ENCODE data around the gene DDX25.

DNA sequence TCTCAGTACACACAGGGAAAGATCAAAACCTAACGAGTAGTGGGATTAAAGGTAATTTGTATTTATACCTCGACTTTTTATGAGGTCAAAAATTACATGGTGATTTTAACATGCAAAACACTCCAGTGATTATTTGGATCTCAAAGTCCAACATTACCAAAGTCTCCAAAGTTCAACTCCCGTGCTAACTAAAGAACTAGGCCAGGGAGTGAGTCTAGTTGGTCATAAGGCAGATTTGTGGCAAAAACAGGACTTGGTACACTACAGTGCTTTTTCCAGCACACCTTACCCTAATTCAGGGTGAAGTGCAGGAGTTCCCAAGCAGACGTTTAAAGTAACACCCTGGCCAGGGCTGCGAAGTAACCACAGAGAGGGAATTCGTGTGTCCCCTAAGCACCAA is 2.4 kb upstream of the DDX25 start:
- TF ChIP-seq, protein P1, sequence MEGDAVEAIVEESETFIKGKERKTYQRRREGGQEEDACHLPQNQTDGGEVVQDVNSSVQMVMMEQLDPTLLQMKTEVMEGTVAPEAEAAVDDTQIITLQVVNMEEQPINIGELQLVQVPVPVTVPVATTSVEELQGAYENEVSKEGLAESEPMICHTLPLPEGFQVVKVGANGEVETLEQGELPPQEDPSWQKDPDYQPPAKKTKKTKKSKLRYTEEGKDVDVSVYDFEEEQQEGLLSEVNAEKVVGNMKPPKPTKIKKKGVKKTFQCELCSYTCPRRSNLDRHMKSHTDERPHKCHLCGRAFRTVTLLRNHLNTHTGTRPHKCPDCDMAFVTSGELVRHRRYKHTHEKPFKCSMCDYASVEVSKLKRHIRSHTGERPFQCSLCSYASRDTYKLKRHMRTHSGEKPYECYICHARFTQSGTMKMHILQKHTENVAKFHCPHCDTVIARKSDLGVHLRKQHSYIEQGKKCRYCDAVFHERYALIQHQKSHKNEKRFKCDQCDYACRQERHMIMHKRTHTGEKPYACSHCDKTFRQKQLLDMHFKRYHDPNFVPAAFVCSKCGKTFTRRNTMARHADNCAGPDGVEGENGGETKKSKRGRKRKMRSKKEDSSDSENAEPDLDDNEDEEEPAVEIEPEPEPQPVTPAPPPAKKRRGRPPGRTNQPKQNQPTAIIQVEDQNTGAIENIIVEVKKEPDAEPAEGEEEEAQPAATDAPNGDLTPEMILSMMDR (optimal IDR thresholded peaks at IDR 0.05 in 1 of 3, IDR thresholded peaks at IDR 0.05 in 1 of 3, conservative IDR thresholded peaks at IDR 0.05 in 1 of 3; ENCODE audit: extremely low read depth in 1 of 3, insufficient read depth in 2 of 3, low read length in 3 of 3), result no peak
- TF ChIP-seq EZH2 (IDR thresholded peaks at IDR 0.05; ENCODE audit: low read length), result no peak
